OCI-LY7 (cell line): ENCODE results near the gene PCDHGA2.

Source experiments
- EZH2phosphoT487 ChIP-seq: fragments of 200-600 bp; sonication (generic); IDR thresholded peaks from 2 replicates; pipeline ENCODE4 v1.6.1; 2018; ENCODE audit warnings: low read depth, borderline replicate concordance, mild to moderate bottlenecking, mixed run types, antibody characterized with exemption, low read length, moderate library complexity, mixed read lengths
- TF ChIP-seq, protein P1 (sequence below): fragments of 200-600 bp; sonication (generic); conservative IDR thresholded peaks from 2 replicates; pipeline ENCODE4 v1.5.1; 2014; ENCODE audit warnings: mild to moderate bottlenecking, antibody characterized with exemption, low read length, moderate library complexity, mixed read lengths

- TF ChIP-seq, protein P1, sequence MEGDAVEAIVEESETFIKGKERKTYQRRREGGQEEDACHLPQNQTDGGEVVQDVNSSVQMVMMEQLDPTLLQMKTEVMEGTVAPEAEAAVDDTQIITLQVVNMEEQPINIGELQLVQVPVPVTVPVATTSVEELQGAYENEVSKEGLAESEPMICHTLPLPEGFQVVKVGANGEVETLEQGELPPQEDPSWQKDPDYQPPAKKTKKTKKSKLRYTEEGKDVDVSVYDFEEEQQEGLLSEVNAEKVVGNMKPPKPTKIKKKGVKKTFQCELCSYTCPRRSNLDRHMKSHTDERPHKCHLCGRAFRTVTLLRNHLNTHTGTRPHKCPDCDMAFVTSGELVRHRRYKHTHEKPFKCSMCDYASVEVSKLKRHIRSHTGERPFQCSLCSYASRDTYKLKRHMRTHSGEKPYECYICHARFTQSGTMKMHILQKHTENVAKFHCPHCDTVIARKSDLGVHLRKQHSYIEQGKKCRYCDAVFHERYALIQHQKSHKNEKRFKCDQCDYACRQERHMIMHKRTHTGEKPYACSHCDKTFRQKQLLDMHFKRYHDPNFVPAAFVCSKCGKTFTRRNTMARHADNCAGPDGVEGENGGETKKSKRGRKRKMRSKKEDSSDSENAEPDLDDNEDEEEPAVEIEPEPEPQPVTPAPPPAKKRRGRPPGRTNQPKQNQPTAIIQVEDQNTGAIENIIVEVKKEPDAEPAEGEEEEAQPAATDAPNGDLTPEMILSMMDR, result no peak
- TF ChIP-seq EZH2phosphoT487, result no peak
Measured at GRCh38 chr5:141298376-141298775, 40.2 kb upstream of the PCDHGA2 start.
